Tibial nerve (tissue), 4 donors: ENCODE measurements around the gene TNP2. TPM values are rescaled to one million over a fixed set of nuclear protein-coding genes. Genes with fewer than 3 reads are reported as not detected.

Experiments used
- DNase-seq, 2 donors: peaks; one replicate each; pipeline ENCODE4 v3.0.0-alpha.2; 2019; ENCODE audit warnings: low spot score in 2 of 2
- H3K27ac ChIP-seq, 4 donors: fragments of 200-600 bp; sonication (generic) in 3 of 4; one replicate each; pipeline ENCODE4 v1.5.1; 2017 to 2019; ENCODE audit warnings: mild to moderate bottlenecking in 1 of 4
- H3K27me3 ChIP-seq, 2 donors: fragments of 200-600 bp; sonication (generic) in 1 of 2; one replicate each; pipeline versions ENCODE4 v1.5.1 to v1.6.0; 2017 to 2019
- H3K36me3 ChIP-seq, 3 donors: fragments of 200-600 bp; sonication (generic); one replicate each; pipeline ENCODE4 v1.5.1; 2018 to 2019
- H3K4me1 ChIP-seq, 4 donors: fragments of 200-600 bp; sonication (generic) in 3 of 4; one replicate each; pipeline ENCODE4 v1.5.1; 2017 to 2019
- H3K4me3 ChIP-seq, 4 donors: fragments of 200-600 bp; sonication (generic) in 3 of 4; one replicate each; pipeline ENCODE4 v1.5.1; 2017 to 2019; ENCODE audit warnings: mild to moderate bottlenecking in 1 of 4, moderate library complexity in 1 of 4
- H3K9me3 ChIP-seq, 4 donors: fragments of 200-600 bp; sonication (generic) in 3 of 4; one replicate each; pipeline ENCODE4 v1.5.1; 2017 to 2019
- CTCF ChIP-seq, 5 experiments: fragments of 200-600 bp in 3 of 5; fragments of 450-650 bp in 2 of 5; sonication (generic) in 3 of 5; IDR thresholded peaks; one replicate each; pipeline ENCODE4 v1.5.1; 2016 to 2019; ENCODE audit warnings: antibody characterized with exemption in 5 of 5, mild to moderate bottlenecking in 3 of 5, moderate library complexity in 2 of 5
- EP300 ChIP-seq, 2 donors: sonication (generic); formaldehyde crosslinking; IDR thresholded peaks; one replicate each; pipeline ENCODE4 v1.6.1; 2017; ENCODE audit warnings: antibody characterized with exemption in 2 of 2, mild to moderate bottlenecking in 1 of 2
- POLR2A ChIP-seq, 2 donors: fragments of 450-650 bp; IDR thresholded peaks; one replicate each; pipeline ENCODE4 v1.6.1; 2017; ENCODE audit warnings: antibody characterized with exemption in 2 of 2, mild to moderate bottlenecking in 2 of 2, moderate library complexity in 2 of 2
- WGBS, 2 donors: methylation state at CpG; one replicate each; pipeline ENCODE4 v1.1.5; 2018; 5-methylcytosine and 5-hydroxymethylcytosine counted together
- total RNA-seq, 4 donors: library from RNA; depleted of rRNA; stranded (reverse); fragments of >200 nt; gene quantifications; one replicate each; pipeline ENCODE4 v1.1.0, GENCODE V29; 2016

TNP2 gene
- total RNA-seq, 4 donors from 2014 or later, result not detected

GRCh38 chr16:11263737-11264136, 5.4 kb downstream of the TNP2 start:
- no peak for DNase-seq
- 52 to 63% methylated on average over 4 of the region's 4 CpGs for WGBS, 2 donors
- Histone ChIP-seq H3K4me1 (peaks cover 0 to 9% (median 8%) of the 10 kb centered on the region in 4 donors), H3K27ac (no peak overlapping the region), H3K4me3 (no peak overlapping the region), H3K36me3 (no peaks in the 10 kb centered on the region), H3K9me3 (no peaks in the 10 kb centered on the region), H3K27me3 (no peaks in the 10 kb centered on the region)
- TF ChIP-seq CTCF (IDR thresholded peaks at IDR 0.05) (no peak), EP300 (IDR thresholded peaks at IDR 0.05) (no peak), POLR2A (IDR thresholded peaks at IDR 0.05) (no peak)

- 84 to 85% methylated on average over 8 of the region's 8 CpGs for WGBS, 2 donors
- no peak for DNase-seq
- no peak overlapping the region for H3K27ac ChIP-seq
- no peak overlapping the region for H3K4me3 ChIP-seq
- peaks cover 0 to 15% (median 11%) of the 10 kb centered on the region in 4 donors for H3K4me1 ChIP-seq
- H3K9me3 ChIP-seq, result no peaks in the 10 kb centered on the region
- TF ChIP-seq POLR2A (IDR thresholded peaks at IDR 0.05) (no peak), CTCF (IDR thresholded peaks at IDR 0.05) (no peak), EP300 (IDR thresholded peaks at IDR 0.05) (no peak)
- no peaks in the 10 kb centered on the region for H3K27me3 ChIP-seq
- H3K36me3 ChIP-seq, result no peaks in the 10 kb centered on the region
These were observed 6.2 kb downstream of the TNP2 start for GRCh38 chr16:11262915-11263314.

- Histone ChIP-seq H3K4me3 (no peak overlapping the region), H3K36me3 (no peaks in the 10 kb centered on the region), H3K4me1 (peaks cover 0 to 25% (median 17%) of the 10 kb centered on the region in 4 donors), H3K27me3 (no peaks in the 10 kb centered on the region), H3K9me3 (no peaks in the 10 kb centered on the region), H3K27ac (no peak overlapping the region)
- DNase-seq, result no peak
- WGBS, 2 donors, result 62 to 72% methylated on average over 3 of the region's 3 CpGs
- TF ChIP-seq EP300 (IDR thresholded peaks at IDR 0.05) (no peak), POLR2A (IDR thresholded peaks at IDR 0.05) (no peak), CTCF (IDR thresholded peaks at IDR 0.05) (no peak)
These were observed 8.5 kb downstream of the TNP2 start for GRCh38 chr16:11260596-11260966.

GRCh38 chr16:11259655-11260595, 9.2 kb downstream of the TNP2 start:
- Histone ChIP-seq H3K9me3 (no peaks in the 10 kb centered on the region), H3K4me3 (no peak overlapping the region), H3K27ac (no peak overlapping the region), H3K36me3 (no peaks in the 10 kb centered on the region), H3K27me3 (no peaks in the 10 kb centered on the region), H3K4me1 (peaks cover 0 to 30% (median 17%) of the 10 kb centered on the region in 4 donors)
- WGBS, 2 donors, result 88 to 91% methylated on average over 12 of the region's 12 CpGs
- TF ChIP-seq POLR2A (IDR thresholded peaks at IDR 0.05), result no peak
- no peak for TF ChIP-seq EP300 (IDR thresholded peaks at IDR 0.05)
- TF ChIP-seq CTCF (IDR thresholded peaks at IDR 0.05), result no peak
- DNase-seq, result no peak
